ENCODE measurements around the gene KRTAP10-4. TPM values are rescaled to one million over a fixed set of nuclear protein-coding genes. Genes with fewer than 3 reads are reported as not detected.

Gene KRTAP10-4
- total and polyA plus RNA-seq, 2 experiments from 2014 or later, result not detected

DNA sequence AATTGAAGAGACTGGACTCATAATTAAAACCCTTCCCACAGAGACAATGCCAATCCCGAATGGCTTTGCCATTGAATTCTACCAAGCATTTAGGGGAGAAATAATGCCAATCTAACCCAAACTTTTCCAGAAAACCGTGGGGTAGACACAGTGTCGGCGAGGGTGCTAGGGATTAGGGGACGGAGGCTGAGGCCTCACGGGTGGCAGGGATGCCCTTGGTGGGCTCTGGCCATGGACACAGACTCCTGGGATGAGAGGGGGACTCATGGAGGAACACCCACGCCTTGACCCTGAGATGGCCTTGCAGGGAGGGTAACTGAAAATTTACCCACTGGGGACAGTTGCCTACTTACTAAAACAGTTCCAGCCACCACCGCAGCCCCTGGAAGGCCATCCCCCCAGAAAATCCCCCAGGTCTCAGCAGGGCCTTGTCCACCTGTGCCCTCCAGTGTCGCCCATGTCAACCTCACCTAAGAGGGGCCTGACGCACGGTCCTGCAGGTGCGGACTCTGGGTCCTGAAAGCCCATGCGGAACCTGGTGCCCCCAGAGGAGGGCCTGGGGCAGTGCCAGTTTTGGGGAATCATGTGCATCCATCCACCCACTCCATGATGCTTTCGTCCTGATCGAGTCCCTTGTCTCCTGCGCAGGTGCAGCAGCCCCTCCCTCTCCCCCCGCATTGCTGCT is 5.0 kb downstream of the KRTAP10-4 start:
- Histone ChIP-seq H3K4me1 (ENCODE audit: insufficient read depth) (no peaks in the 10 kb centered on the region), H3K4me3 (no peak overlapping the region), H3F3A (replicated peaks; ENCODE audit: low read depth) (no peaks in the 10 kb centered on the region), H3K27ac (ENCODE audit: low read depth) (no peak overlapping the region), H3K79me2 (replicated peaks; ENCODE audit: insufficient read depth) (no peaks in the 10 kb centered on the region), H3K36me3 (ENCODE audit: insufficient read depth) (no peaks in the 10 kb centered on the region), H3K4me2 (no peak overlapping the region), H4K20me1 (replicated peaks; ENCODE audit: insufficient read depth) (no peaks in the 10 kb centered on the region), H2AFZ (no peak overlapping the region), H3K9me2 (ENCODE audit: insufficient read depth) (no peaks in the 10 kb centered on the region), H3K27me3 (ENCODE audit: insufficient read depth) (no peaks in the 10 kb centered on the region)
- Mint-ChIP-seq H3K27me3 (ENCODE audit: insufficient read depth, low read depth, poor library complexity) (peaks cover 11% of the 10 kb centered on the region), H3K9me3 (peaks cover 30% of the 10 kb centered on the region), H3K4me1 (peaks cover 9% of the 10 kb centered on the region), H3K36me3 (ENCODE audit: low read depth) (peaks cover 3% of the 10 kb centered on the region; the same call in 2 of the 3 replicates), H3K27ac (no peak overlapping the region), H3K4me3 (no peak overlapping the region)
- no peak for TF ChIP-seq CREB1 (CRISPR knock-in tag; IDR thresholded peaks at IDR 0.05; ENCODE audit: low read depth)
- no peak for TF ChIP-seq POLR2AphosphoS5 (IDR thresholded peaks at IDR 0.05; ENCODE audit: low read depth)
- no peak for TF ChIP-seq STAT1 (IDR thresholded peaks at IDR 0.05; ENCODE audit: unreplicated experiment)
- TF ChIP-seq CTCF (conservative IDR thresholded peaks at IDR 0.05; ENCODE audit: low read depth in 2 of 2), result no peak
- TF ChIP-seq EZH2 (IDR thresholded peaks at IDR 0.05; ENCODE audit: low read depth, unreplicated experiment), result no peak
- TF ChIP-seq REST (IDR thresholded peaks at IDR 0.05; ENCODE audit: unreplicated experiment), result no peak
- TF ChIP-seq, protein P1, sequence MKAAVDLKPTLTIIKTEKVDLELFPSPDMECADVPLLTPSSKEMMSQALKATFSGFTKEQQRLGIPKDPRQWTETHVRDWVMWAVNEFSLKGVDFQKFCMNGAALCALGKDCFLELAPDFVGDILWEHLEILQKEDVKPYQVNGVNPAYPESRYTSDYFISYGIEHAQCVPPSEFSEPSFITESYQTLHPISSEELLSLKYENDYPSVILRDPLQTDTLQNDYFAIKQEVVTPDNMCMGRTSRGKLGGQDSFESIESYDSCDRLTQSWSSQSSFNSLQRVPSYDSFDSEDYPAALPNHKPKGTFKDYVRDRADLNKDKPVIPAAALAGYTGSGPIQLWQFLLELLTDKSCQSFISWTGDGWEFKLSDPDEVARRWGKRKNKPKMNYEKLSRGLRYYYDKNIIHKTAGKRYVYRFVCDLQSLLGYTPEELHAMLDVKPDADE (IDR thresholded peaks at IDR 0.05), result no peak
- TF ChIP-seq EZH2phosphoT487 (IDR thresholded peaks at IDR 0.05; ENCODE audit: unreplicated experiment), result no peak
- no peak for TF ChIP-seq JUNB (IDR thresholded peaks at IDR 0.05; ENCODE audit: unreplicated experiment)
- no peak for TF ChIP-seq ZNF114 (CRISPR knock-in tag; IDR thresholded peaks at IDR 0.05)
- TF ChIP-seq ZNF462 (CRISPR knock-in tag; IDR thresholded peaks at IDR 0.05), result no peak
- TF ChIP-seq NANOG (IDR thresholded peaks at IDR 0.05; ENCODE audit: borderline replicate concordance), result no peak
- TF ChIP-seq ZNF331 (CRISPR knock-in tag; IDR thresholded peaks at IDR 0.05; ENCODE audit: low read depth), result no peak
- DNase-seq (ENCODE audit: low spot score) (no peak), ATAC-seq (no peak)

All from GM23338 (cell line).